Liver (tissue), 3 donors: ENCODE measurements around the gene MYO6.

Experiments used
- RAD21 ChIP-seq, 2 donors: IDR thresholded peaks; 2 replicates each; pipeline ENCODE4 v1.6.1; 2016; ENCODE audit warnings: antibody characterized with exemption in 2 of 2, mild to moderate bottlenecking in 2 of 2
- RXRA ChIP-seq, 2 donors: IDR thresholded peaks; 2 replicates each; pipeline ENCODE4 v1.6.1; 2017 to 2018; ENCODE audit warnings: antibody characterized with exemption in 2 of 2, mild to moderate bottlenecking in 1 of 2
- TAF1 ChIP-seq: conservative IDR thresholded peaks from 2 replicates; pipeline ENCODE4 v1.6.1; 2016; ENCODE audit warnings: antibody characterized with exemption, mild to moderate bottlenecking
- TF ChIP-seq, protein P1 (sequence below): fragments of 150-350 bp; IDR thresholded peaks from 2 replicates; pipeline ENCODE4 v1.5.1; 2017; ENCODE audit warnings: improper control_type of control experiment, low read depth, low read length; ENCODE audit not compliant: missing input control
- donor health status: healthy.
- donor health status: healthy.

DNA sequence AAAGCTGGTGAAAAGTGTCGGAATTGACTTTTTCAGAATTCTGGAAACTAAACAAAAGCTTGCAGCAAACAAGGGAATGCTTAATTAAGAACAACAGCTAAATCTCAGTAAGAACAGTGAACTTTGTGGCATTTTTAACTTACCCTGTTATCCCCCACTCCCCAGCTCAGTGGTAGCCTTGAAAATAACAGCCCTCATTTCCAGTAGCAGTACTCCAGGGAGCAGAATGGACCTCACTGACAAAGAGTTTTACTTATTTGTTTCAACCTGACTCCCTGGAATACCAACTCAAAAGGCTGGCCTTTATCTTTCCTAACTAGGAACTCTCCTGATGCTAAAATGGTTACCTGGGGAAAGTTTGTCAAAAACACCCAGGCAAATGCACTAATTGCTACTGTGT lies 214.5 kb downstream of the MYO6 start:
- TF ChIP-seq TAF1 (no peak), RXRA (IDR thresholded peaks at IDR 0.05) (no peak), RAD21 (IDR thresholded peaks at IDR 0.05) (no peak)
- TF ChIP-seq, protein P1, sequence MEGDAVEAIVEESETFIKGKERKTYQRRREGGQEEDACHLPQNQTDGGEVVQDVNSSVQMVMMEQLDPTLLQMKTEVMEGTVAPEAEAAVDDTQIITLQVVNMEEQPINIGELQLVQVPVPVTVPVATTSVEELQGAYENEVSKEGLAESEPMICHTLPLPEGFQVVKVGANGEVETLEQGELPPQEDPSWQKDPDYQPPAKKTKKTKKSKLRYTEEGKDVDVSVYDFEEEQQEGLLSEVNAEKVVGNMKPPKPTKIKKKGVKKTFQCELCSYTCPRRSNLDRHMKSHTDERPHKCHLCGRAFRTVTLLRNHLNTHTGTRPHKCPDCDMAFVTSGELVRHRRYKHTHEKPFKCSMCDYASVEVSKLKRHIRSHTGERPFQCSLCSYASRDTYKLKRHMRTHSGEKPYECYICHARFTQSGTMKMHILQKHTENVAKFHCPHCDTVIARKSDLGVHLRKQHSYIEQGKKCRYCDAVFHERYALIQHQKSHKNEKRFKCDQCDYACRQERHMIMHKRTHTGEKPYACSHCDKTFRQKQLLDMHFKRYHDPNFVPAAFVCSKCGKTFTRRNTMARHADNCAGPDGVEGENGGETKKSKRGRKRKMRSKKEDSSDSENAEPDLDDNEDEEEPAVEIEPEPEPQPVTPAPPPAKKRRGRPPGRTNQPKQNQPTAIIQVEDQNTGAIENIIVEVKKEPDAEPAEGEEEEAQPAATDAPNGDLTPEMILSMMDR = no peak
